Neural cell (in vitro differentiated cells): ENCODE measurements around the gene CLDN24. TPM values are rescaled to one million over a fixed set of nuclear protein-coding genes. Genes with fewer than 3 reads are reported as not detected.

Source experiments
- H2AFZ ChIP-seq: fragments of 200-600, 300-800 bp; sonication (generic), shearing (Covaris generic); 2 replicates; pipeline ENCODE4 v1.6.0; 2014; ENCODE audit warnings: low read depth, mild to moderate bottlenecking, antibody characterized with exemption, low read length, moderate library complexity
- H3F3A ChIP-seq: fragments of 200-600 bp; shearing (Covaris generic); 2 replicates; pipeline ENCODE4 v1.6.1; 2016; ENCODE audit warnings: mild to moderate bottlenecking, moderate library complexity, mixed read lengths, antibody characterized with exemption, low read length; ENCODE audit not compliant: insufficient read depth, poor library complexity, severe bottlenecking
- H3K27ac ChIP-seq: fragments of 200-600, 300-800 bp; sonication (generic), shearing (Covaris generic); 2 replicates; pipeline ENCODE4 v1.5.1; 2014; ENCODE audit warnings: mild to moderate bottlenecking, low read length, moderate library complexity
- H3K27me3 ChIP-seq: fragments of 300-800, 200-600 bp; sonication (generic), shearing (Covaris generic); 2 replicates; pipeline ENCODE4 v1.6.0; 2014; ENCODE audit warnings: mild to moderate bottlenecking, low read depth, low read length, moderate library complexity; ENCODE audit not compliant: insufficient read depth
- H3K36me3 ChIP-seq: fragments of 300-800, 200-600 bp; sonication (generic), shearing (Covaris generic); 2 replicates; pipeline ENCODE4 v1.5.1; 2014; ENCODE audit warnings: mild to moderate bottlenecking, antibody characterized with exemption, low read length, moderate library complexity; ENCODE audit not compliant: insufficient read depth
- H3K4me2 ChIP-seq: fragments of 300-800, 200-600 bp; sonication (generic), shearing (Covaris generic); 2 replicates; pipeline ENCODE4 v1.6.0; 2014; ENCODE audit warnings: mild to moderate bottlenecking, low read length
- H3K4me3 ChIP-seq: fragments of 300-800, 200-600 bp; sonication (generic), shearing (Covaris generic); 2 replicates; pipeline ENCODE4 v1.5.1; 2014; ENCODE audit warnings: mild to moderate bottlenecking, low read length, moderate library complexity
- H3K79me2 ChIP-seq: fragments of 200-600 bp; shearing (Covaris generic); replicated peaks from 2 replicates; pipeline ENCODE4 v1.6.0; 2014; ENCODE audit warnings: mild to moderate bottlenecking, low read length, moderate library complexity; ENCODE audit not compliant: insufficient read depth
- H3K9ac ChIP-seq: fragments of 300-800, 200-600 bp; sonication (generic), shearing (Covaris generic); 2 replicates; pipeline ENCODE4 v1.6.1; 2016; ENCODE audit warnings: mild to moderate bottlenecking, low read length, mixed read lengths
- H3K9me2 ChIP-seq: fragments of 200-600 bp; shearing (Covaris generic); 2 replicates; pipeline ENCODE4 v1.6.1; 2016; ENCODE audit warnings: mild to moderate bottlenecking, low read length, mixed read lengths; ENCODE audit not compliant: insufficient read depth
- H3K9me3 ChIP-seq: fragments of 200-600, 300-800 bp; sonication (generic), shearing (Covaris generic); 2 replicates; pipeline ENCODE4 v1.6.1; 2016; ENCODE audit warnings: mild to moderate bottlenecking, mixed run types, low read length, moderate library complexity, mixed read lengths
- H4K20me1 ChIP-seq: fragments of 200-600 bp; shearing (Covaris generic); 2 replicates; pipeline ENCODE4 v1.6.1; 2016; ENCODE audit warnings: mild to moderate bottlenecking, mixed run types; ENCODE audit not compliant: insufficient read depth
- CTCF ChIP-seq: fragments of 450-650 bp; IDR thresholded peaks from 2 replicates; pipeline ENCODE4 v1.5.1; 2014; ENCODE audit warnings: antibody characterized with exemption, mild to moderate bottlenecking, moderate library complexity; ENCODE audit not compliant: poor library complexity, severe bottlenecking
- EP300 ChIP-seq: fragments of 450-650 bp; conservative IDR thresholded peaks from 2 replicates; pipeline ENCODE4 v1.6.1; 2014; ENCODE audit warnings: antibody characterized with exemption, mild to moderate bottlenecking, moderate library complexity; ENCODE audit not compliant: poor library complexity, severe bottlenecking
- EZH2 ChIP-seq: fragments of 200-600, 300-800 bp; shearing (Covaris generic), sonication (generic); IDR thresholded peaks from 2 replicates; pipeline ENCODE4 v1.6.1; 2014; ENCODE audit warnings: antibody characterized with exemption, low read length, borderline replicate concordance, mild to moderate bottlenecking; ENCODE audit not compliant: insufficient read depth, poor library complexity, severe bottlenecking
- MXI1 ChIP-seq: fragments of 450-650 bp; conservative IDR thresholded peaks from 2 replicates; pipeline ENCODE4 v1.6.1; 2014; ENCODE audit warnings: antibody characterized with exemption, mild to moderate bottlenecking; ENCODE audit not compliant: poor library complexity, severe bottlenecking
- POLR2AphosphoS5 ChIP-seq: IDR thresholded peaks from 2 replicates; pipeline ENCODE4 v1.6.1; 2012
- RAD21 ChIP-seq: fragments of 450-650 bp; conservative IDR thresholded peaks from 2 replicates; pipeline ENCODE4 v1.6.1; 2014; ENCODE audit warnings: antibody characterized with exemption, mild to moderate bottlenecking, moderate library complexity
- REST ChIP-seq: IDR thresholded peaks from 2 replicates; pipeline ENCODE4 v1.6.1; 2012; ENCODE audit warnings: borderline replicate concordance
- SMC3 ChIP-seq: fragments of 450-650 bp; conservative IDR thresholded peaks from 2 replicates; pipeline ENCODE4 v1.6.1; 2014; ENCODE audit warnings: antibody characterized with exemption, mild to moderate bottlenecking, moderate library complexity; ENCODE audit not compliant: poor library complexity
- TAF1 ChIP-seq: IDR thresholded peaks from 2 replicates; pipeline ENCODE4 v1.6.1; 2012; ENCODE audit warnings: low read depth
- polyA plus RNA-seq: library from polyadenylated mRNA; depleted of rRNA; stranded (reverse); fragments of >200 nt; gene quantifications from 2 replicates; pipeline ENCODE4 v1.2.3, GENCODE V29; 2014

Gene CLDN24
- polyA plus RNA-seq, 1 donor from 2014 or later, result not detected

GRCh38 chr4:183354219-183354618, 32.0 kb upstream of the CLDN24 start:
- H3K9ac ChIP-seq, result no peak overlapping the region
- H3K9me3 ChIP-seq, result no peaks in the 10 kb centered on the region
- H4K20me1 ChIP-seq, result no peaks in the 10 kb centered on the region
- no peak overlapping the region for H3K4me3 ChIP-seq
- no peak overlapping the region for H3K4me2 ChIP-seq
- no peaks in the 10 kb centered on the region for H3K9me2 ChIP-seq
- H3K27me3 ChIP-seq, result no peaks in the 10 kb centered on the region
- no peak for TF ChIP-seq EZH2
- no peak for TF ChIP-seq REST
- TF ChIP-seq SMC3, result no peak
- TF ChIP-seq RAD21, result no peak
- no peak for TF ChIP-seq CTCF
- no peak for TF ChIP-seq TAF1
- no peak for TF ChIP-seq POLR2AphosphoS5
- no peak for TF ChIP-seq MXI1
- TF ChIP-seq EP300, result no peak
- no peaks in the 10 kb centered on the region for H3K36me3 ChIP-seq
- H3K79me2 ChIP-seq, result no peaks in the 10 kb centered on the region
- H3F3A ChIP-seq, result no peaks in the 10 kb centered on the region
- no peak overlapping the region for H2AFZ ChIP-seq
- no peak overlapping the region for H3K27ac ChIP-seq

GRCh38 chr4:183353557-183353956, 31.3 kb upstream of the CLDN24 start:
- Histone ChIP-seq H2AFZ (no peak overlapping the region), H3K4me2 (no peak overlapping the region), H3K79me2 (no peaks in the 10 kb centered on the region), H3K9me2 (no peaks in the 10 kb centered on the region), H3K9ac (no peak overlapping the region), H3K9me3 (no peaks in the 10 kb centered on the region), H3K4me3 (no peak overlapping the region), H3K27me3 (no peaks in the 10 kb centered on the region), H3F3A (no peaks in the 10 kb centered on the region), H3K27ac (no peak overlapping the region), H3K36me3 (no peaks in the 10 kb centered on the region), H4K20me1 (no peaks in the 10 kb centered on the region)
- TF ChIP-seq EP300 (no peak), SMC3 (no peak), CTCF (no peak), TAF1 (no peak), EZH2 (no peak), REST (no peak), RAD21 (no peak), MXI1 (no peak), POLR2AphosphoS5 (no peak)
